K562 (cell line): ENCODE measurements around the gene HEXD.

ENCODE experiments used
- HDAC8 ChIP-seq: fragments of 450-650 bp; IDR thresholded peaks from 2 replicates; pipeline ENCODE4 v1.6.1; 2016; ENCODE audit warnings: mild to moderate bottlenecking, missing genetic modification characterization, moderate library complexity, missing compliant biosample characterization
- HMG20B ChIP-seq: fragments of 250-450 bp; sonication (Bioruptor Pico); IDR thresholded peaks from 2 replicates; pipeline ENCODE4 v1.5.0; 2021; ENCODE audit warnings: mild to moderate bottlenecking
- MAX ChIP-seq: sonication (generic); formaldehyde crosslinking; IDR thresholded peaks from 2 replicates; pipeline ENCODE4 v1.9.0; 2022; ENCODE audit warnings: mild to moderate bottlenecking, missing genetic modification reagents
- PHF21A ChIP-seq: fragments of 450-650 bp; IDR thresholded peaks from 2 replicates; pipeline ENCODE4 v1.6.1; 2017; ENCODE audit warnings: low read depth, borderline replicate concordance
- SRSF3 ChIP-seq: fragments of 200-400 bp; formaldehyde crosslinking; IDR thresholded peaks from 2 replicates; pipeline ENCODE4 v1.6.1; 2016; ENCODE audit warnings: mild to moderate bottlenecking, low read length, moderate library complexity; ENCODE audit not compliant: insufficient read depth
- TF ChIP-seq, protein P1 (sequence below): fragments of 250-450 bp; sonication (Bioruptor Pico); IDR thresholded peaks from 2 replicates; pipeline ENCODE4 v1.8.0; 2021; ENCODE audit warnings: mild to moderate bottlenecking, moderate library complexity

- TF ChIP-seq HDAC8 (tag) (no peak), HMG20B (no peak), MAX (CRISPR knock-in tag) (no peak), SRSF3 (no peak), PHF21A (no peak)
- TF ChIP-seq, protein P1, sequence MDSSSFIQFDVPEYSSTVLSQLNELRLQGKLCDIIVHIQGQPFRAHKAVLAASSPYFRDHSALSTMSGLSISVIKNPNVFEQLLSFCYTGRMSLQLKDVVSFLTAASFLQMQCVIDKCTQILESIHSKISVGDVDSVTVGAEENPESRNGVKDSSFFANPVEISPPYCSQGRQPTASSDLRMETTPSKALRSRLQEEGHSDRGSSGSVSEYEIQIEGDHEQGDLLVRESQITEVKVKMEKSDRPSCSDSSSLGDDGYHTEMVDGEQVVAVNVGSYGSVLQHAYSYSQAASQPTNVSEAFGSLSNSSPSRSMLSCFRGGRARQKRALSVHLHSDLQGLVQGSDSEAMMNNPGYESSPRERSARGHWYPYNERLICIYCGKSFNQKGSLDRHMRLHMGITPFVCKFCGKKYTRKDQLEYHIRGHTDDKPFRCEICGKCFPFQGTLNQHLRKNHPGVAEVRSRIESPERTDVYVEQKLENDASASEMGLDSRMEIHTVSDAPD = no peak
Observed at GRCh38 chr17:82424001-82424862, 6.1 kb downstream of the HEXD start.
